ENCODE measurements around the gene PPM1J.
"Not testable (repeated sequence)": the region's sequence is repeated elsewhere in the genome, so short reads cannot be mapped to it uniquely, and the experiment has no call there.

The PPM1J gene, protein sequence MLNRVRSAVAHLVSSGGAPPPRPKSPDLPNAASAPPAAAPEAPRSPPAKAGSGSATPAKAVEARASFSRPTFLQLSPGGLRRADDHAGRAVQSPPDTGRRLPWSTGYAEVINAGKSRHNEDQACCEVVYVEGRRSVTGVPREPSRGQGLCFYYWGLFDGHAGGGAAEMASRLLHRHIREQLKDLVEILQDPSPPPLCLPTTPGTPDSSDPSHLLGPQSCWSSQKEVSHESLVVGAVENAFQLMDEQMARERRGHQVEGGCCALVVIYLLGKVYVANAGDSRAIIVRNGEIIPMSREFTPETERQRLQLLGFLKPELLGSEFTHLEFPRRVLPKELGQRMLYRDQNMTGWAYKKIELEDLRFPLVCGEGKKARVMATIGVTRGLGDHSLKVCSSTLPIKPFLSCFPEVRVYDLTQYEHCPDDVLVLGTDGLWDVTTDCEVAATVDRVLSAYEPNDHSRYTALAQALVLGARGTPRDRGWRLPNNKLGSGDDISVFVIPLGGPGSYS

DNA sequence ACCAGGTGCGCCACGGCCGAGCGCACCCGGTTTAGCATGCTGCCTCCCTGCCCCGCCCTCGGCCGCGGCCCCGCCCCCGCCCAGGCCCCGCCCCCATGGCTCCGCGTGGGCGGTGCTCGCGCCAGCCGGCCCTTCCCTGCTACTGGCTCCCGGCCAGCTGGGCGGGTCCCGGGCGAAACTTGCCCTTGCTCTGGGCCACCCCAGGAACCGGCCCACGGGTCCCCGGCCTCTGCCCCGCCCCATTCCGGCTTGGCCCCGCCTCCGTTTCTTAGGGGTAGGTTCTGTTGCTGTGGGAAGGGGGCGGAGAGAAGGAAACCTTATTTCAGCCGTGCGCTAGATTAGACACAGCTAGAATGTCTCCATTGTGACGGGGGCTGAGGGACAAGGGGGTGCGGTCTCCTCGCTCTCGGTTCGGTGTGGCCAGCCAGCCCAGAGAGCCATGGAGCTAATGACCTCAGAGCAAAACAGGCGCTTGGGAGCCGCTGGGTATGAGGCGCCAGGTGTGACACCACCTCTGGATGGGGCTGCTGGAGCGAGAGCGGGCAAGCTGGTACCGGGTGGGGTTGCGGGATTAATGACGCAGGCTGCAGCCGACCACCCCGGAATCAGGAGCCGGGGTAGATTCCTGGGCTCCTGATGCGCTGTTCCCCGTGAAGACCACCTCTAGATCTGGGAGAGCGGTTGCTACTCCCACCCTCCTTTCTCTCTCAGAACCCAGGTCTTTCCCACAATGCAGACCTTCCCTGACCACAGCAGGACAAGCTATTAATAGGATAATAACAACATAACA is at the start of gene PPM1J:
Gene PPM1J, minus strand, starts transcription at position 69 of the 790 bp plus-strand sequence. Its CDS starts 31 bp downstream, at position 38.
- DNase-seq (ENCODE audit: low spot score): peak; percentile 99

DNA sequence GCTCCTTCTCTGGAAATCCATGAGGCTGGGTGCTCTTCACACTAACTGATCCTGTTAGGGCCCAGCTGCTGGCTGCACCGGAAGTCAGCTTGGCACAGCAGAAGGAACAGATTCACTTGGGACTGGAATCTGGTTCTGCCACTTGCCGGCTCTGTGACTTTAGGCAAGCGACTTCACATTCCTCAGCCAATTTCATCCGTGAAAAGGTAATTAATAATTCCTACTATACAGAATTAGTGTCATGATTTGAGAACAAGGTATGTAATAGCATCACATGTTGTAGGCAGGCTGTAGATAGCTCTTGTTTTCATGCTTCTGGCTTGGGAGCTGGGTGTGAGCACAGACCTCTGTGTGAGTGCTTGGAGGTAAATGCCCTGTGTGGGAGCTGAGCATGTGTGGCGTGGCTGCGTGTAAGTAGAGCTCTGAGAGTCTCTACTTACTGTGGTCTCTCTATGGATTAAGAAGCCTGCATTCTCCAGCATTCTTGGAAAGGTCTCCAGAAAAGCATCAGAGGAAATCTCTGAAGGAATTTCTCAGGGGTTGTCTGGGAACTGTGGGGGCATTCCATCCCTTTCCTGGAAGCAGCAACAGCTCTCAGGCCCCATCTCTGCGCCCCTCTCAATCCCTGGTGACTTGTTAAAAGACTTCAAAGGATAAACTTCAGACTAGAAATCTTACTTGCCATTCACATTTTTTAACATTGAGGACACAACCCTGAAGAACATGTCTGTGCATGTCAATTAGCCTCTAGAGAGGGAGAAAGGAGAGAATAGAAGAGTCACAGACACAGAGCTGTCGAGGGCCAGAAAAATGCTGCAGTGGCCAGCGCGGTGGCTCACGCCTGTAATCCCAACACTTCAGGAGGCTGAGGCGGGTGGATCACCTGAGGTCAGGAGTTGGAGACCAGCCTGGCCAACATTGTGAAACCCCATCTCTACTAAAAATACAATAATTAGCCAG is 47.7 kb upstream of the PPM1J start:
- peak; percentile 40 for DNase-seq (ENCODE audit: low spot score)

DNA sequence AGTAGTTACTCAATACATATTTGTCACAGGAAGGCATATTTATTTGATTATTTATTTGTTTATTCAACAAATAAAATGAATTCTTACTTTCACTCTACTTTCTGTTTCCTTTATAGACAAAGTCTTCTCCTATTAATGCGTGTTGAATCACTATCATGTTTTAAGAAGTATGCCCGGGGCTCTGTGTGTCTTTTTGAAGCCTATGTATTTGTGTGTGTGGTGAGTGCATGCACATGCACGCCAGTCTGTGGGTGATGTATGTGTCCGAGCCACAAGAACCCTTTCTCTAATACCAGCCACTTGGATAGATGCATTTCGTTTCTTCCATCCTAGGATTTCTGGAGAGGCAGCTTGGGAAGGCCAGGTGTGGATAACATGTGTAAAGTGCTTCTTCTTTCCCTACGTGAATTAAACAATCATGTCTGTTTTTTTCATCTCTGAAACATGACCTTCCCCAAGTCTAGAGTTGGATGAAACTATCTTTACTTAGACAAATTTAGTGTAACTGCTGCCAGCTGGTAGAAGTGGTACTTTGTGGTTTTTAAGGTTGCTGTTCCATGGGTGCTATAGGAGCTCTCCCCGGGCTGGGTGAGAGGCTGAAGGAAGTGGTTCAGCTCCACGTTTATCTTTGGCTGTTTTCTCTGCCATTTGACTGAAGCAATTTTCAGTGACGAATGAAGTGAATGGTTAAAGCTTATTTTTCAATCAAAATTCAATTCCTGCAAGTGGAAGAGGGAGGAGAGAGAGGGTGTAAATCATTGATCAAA is 46.8 kb upstream of the PPM1J start:
- DNase-seq (ENCODE audit: low spot score): no peak

DNA sequence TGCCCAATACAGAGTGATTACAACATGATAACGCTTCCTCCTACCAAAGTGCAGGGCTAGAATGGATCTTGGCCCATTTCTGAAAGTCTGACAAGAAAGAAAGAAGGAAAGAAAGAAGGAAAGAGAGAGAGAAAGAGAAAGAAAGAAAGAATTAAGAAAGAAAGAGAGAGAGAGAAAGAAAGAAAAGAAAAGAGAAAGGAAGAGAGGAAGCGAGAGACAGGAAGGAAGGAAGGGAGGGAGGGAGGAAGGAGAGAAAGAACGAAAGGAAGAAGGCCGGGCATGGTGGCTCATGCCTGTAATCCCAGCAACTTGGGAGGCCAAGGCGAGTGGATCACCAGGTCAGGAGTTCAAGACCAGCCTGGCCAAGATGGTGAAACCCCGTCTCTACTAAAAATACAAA is 44.1 kb upstream of the PPM1J start:
- no peak for DNase-seq (ENCODE audit: low spot score)

DNA sequence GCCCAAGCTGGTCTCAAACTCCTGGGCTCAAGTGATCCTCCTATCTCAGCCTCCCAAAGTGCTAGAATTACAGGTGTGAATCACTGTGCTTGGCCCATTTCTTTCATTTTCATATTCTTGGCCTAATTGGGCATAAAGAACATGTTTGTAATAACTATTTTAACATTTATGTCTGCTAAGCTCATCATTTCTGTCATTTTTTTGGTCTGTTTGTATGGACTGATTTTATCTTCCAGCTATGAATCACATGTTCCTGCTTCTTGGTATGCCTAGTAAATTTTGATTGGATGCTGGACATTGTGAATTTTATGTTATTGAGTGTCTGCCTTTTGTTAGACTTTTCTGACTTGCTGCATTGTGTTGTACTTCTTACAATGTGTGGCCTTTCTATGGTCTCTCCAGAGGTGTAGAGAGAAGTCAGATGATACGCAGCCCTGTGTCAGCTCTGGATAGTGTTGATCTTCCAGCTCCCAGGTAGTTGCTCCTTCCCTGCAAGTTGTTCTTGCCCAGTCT is 39.0 kb upstream of the PPM1J start:
- no peak for DNase-seq (ENCODE audit: low spot score)

DNA sequence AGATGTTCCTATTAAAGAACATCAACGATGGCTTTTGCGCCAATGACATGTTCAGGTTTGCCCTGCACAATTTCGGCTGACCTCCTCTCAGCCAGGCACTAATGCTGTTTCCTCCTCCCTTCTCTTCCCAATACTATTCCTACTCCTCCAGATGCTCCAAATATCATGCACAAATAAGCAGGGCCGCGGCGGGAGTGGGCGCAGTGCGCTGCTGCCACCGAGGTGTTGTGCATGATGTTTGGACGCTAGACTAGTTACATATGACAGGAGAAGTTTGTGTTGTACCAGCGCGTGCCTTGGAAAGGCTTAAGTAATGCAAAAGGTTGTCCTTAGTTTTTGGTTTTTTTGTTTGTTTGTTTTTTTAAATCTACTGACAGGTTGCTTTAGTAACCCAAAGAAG is 33.3 kb upstream of the PPM1J start:
- no peak for DNase-seq (ENCODE audit: low spot score)

DNA sequence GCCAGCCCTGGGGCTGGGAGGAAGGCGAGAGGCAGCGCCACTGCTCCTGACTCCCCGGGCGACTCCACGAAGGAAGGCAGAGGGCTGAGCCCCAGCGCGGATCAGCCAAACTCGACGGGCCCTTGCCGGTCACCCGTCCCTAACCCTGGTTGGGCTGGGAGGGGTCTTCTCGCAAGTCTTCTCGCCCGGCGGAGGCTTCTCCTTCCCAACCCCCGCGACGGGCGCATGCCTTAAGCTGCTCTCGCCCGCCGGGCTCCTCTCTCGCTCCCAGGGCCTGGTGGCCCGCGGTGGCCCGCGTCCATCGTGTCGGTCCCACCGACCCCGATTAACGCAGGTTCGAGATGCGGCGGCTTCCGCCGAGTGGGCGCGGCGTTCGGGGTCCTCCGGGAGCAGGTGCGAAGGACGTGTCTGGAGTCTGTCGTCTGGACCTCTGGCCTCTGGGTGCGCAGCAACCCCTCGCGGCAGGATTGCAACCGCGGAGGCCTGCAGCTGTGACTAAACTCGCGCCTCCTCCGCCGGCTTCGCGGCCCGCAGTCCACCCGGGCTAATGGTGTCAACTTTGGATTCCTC is 29.0 kb upstream of the PPM1J start:
- peak; percentile 77 for DNase-seq (ENCODE audit: low spot score)

DNA sequence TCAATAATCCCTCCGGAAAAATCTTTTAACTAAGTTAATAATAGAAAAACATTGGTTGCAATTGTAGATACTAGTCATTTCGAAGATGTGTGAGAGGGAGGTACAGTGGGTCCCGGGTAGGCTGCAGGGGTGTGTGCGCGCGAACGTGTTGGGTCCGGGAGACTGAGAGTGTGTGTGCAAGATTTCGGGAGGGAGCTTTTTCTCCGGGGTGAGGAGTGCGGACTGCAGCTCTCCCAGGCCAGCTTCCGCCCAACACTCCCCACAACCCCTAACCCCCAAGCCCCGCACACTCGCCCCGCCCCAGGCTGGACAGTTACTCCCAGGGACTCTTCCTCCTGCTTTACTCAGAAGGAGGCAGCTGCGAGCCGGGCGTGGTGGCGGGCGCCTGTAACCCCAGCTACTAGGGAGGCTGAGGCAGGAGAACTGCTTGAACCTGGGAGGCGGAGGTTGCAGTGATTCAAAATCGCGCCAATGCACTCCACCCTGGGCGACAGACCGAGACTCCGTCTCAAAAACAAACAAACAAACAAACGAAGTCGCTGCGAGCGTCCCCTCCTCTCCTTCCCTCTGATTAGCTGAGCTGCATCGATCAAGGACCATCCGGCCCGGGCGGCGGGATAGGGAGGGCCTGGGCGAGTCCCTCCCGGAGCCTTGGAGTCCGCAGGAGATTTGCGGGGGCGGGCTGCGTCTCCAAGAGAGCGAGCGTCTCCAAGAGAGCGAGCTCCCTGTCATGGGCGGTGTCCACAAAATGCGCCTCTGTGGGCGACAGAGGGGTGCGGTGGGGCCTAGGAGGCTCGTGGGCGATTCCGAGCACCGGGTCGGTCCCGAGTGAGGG is 28.3 kb upstream of the PPM1J start:
- DNase-seq (ENCODE audit: low spot score): peak; percentile 32

DNA sequence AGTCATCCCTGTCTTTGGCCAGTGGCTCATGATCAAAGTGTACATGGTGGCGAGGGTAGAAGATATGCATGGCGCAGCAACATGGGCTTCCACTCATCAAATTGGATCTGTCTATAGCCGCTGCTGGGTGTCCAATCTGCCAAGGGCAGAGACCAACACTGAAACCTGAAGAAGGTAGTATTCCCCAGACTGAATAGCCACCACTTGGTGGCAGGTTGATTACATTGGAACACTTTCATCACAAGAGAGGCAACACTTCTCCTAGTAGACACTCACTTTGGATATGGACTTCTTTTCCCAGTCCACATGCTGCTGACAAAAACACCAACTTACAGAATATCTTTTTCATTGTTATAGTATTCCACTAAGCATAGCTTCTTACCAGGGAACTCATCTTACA is 22.4 kb upstream of the PPM1J start:
- no peak for DNase-seq (ENCODE audit: low spot score)

DNA sequence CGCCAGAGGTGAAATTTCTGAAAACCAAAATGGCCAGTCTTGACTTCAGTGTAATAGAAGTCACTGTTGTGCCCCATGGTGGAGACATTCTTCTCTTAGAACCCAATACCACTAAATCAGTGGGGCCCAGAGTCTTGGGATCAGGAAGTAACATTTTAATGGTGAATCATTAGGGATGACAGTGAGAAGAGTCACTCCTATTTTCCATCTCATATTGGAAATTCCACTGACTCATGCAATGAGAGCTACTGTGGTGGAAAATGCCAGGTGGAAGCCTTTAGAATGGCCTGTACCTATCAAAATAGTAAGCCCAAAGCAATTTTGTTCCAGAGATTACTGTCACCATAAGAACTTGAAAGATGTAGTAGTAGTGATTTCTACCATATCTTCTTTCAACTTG is 20.6 kb upstream of the PPM1J start:
- peak; percentile 77 for DNase-seq (ENCODE audit: low spot score)

DNA sequence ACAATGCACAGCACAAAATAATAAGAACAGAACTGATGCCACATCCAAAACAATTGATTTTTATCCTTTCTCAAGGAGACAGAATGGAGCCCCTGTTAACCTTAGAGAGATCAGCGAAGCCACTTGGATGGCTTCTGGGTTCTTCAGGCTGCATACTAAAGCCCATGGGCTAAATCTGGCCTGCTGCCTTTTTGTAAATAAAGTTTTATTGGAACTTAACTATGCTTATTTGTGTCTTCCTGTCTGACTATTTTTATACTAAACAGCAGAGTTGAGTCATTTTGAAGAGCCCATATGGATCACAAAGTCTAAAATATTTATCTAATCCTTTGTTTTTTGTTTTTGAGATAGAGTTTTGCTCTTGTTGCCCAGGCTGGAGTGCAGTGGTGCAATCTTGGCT is 16.3 kb upstream of the PPM1J start:
- DNase-seq (ENCODE audit: low spot score): no peak

DNA sequence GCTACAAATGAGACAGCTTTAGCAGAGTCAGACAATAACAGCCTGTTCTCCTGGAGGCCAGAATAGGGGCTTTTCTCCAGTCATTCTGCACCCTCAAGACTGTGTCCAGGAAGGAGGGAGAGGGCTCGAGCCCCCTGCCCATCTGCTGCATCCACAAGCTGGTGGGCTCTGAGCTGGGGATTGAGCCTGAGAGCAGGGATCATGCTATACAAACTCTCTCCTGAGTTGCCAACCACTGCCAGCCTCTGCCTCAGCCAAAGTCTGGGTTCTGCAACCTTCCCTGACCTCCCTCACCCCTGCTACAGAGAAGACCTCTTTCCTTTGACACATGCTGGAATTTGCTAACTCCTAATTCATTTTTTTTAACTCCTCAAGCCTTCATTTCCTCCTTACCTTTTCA is 14.8 kb upstream of the PPM1J start:
- DNase-seq (ENCODE audit: low spot score): no peak

DNA sequence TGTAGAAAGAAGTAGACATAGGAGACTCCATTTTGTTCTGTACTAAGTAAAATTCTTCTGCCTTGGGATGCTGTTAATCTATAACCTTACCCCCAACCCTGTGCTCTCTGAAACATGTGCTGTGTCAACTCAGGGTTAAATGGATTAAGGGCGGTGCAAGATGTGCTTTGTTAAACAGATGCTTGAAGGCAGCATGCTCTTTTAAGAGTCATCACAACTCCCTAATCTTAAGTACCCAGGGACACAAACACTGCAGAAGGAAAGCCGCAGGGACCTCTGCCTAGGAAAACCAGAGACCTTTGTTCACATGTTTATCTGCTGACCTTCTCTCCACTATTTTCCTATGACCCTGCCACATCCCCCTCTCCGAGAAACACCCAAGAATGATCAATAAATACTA is 13.9 kb upstream of the PPM1J start:
- DNase-seq (ENCODE audit: low spot score): not testable (repeated sequence)

DNA sequence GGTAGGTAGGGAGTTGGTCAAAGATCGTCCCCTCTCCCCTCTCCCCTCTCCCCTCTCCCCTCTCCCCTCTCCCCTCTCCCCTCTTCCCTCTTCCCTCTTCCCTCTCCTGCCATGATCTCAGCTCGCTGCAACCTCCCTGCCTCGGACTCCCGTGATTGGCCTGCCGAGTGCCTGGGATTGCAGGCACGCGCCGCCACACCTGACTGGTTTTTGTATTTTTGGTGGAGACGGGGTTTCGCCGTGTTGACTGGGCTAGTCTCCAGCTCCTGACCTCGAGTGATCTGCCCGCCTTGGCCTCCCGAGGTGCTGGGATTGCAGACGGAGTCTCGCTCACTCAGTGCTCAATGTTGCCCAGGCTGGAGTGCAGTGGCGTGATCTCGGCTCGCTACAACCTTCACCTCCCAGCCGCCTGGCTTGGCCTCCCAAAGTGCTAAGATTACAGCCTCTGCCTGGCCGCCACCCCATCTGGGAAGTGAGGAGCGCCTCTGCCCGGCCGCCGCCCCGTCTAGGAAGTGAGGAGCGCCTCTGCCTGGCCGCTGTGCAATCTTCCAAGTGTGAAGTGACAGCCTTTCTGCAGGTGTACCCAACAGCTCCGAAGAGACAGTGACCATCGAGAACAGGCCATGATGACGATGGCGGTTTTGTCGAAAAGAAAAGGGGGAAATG is 13.3 kb upstream of the PPM1J start:
- DNase-seq (ENCODE audit: low spot score): not testable (repeated sequence)

DNA sequence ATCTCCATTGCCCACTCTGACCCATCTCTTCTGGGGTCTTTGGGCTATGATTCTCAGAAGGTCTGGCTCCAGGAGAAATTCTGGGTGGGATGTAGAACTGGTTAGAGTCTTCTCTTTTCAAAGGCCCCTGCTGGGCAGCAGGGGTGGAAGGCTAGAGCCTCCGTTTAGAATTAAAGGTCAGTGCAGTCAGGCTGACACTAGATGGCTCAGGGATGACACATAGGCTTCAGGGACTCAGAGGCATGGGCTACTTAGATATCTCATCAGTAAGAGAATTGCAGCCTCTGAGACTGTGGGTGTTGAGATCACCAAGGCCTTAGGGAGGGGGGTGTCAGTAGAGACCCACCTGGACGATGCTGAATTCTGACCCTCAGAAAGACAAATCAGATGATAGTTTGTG is 12.6 kb upstream of the PPM1J start:
- peak; percentile 68 for DNase-seq (ENCODE audit: low spot score)

DNA sequence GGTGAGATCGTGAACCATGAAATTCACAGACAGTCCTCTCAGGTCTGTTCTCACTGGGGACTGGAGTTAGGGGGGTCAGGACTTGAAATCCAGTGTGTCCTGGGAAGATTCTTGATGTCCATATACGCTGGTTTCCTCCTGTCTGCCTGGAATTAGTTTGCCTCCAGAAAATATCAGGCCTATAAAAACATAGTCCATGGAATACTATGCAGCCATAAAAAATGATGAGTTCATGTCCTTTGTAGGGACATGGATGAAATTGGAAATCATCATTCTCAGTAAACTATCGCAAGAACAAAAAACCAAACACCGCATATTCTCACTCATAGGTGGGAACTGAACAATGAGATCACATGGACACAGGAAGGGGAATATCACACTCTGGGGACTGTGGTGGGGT is 9.1 kb upstream of the PPM1J start:
- DNase-seq (ENCODE audit: low spot score): not testable (repeated sequence)

DNA sequence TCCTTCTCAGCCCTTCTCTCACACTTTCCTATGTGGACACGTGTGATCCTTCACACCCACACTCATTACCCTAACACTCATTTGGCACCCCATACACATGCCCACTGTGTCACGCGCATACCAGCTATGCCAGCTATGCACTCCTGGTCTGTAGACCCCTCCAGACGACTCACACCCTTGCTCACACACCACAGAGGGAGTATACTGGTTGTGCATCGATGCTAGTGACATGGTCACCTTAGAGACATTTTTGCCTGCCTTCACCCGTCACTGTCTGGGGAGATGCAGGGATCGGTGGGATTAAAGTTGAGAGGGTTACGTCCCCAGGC is 8.3 kb upstream of the PPM1J start:
- no peak for DNase-seq (ENCODE audit: low spot score)

DNA sequence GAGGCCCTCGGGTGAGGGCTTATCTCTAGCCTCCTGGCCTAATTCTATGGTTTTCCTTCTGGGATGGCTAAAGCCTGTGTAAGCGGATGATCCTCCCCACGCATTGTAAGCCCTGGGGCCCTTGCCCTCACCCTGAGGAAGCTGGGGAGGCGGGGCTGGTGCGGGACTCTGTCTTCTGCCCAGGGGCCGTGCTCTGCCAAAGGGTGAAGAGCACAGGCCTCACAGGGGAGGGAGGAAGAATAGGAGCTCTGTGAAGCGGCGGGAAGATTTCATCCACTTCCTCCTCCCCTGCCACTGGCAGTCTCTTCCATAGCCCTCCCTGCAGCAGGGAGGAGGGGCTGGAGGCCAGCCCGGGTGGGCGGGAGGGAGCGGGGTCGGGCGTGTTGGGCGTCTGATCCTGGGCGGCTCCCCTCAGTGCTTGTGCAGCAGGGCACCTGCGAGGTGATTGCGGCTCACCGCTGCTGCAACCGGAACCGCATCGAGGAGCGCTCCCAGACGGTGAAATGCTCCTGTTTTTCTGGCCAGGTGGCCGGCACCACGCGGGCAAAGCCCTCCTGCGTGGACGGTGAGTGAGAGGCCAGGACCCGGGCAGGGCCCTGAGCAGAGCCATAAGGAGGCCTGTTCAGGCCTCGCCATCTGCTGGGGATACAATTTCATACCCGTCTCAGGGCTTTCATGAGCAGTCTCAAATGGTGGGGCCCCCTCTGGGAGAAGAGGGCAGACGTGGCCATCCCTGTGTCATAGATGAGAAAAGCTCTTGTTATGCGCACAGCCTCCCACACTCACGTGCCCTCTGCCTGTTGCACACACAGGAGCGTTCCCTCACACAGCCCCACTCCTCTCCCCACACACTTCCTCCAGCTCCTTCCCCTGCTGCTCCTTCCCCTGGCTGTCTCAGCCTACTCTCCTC is 7.7 kb upstream of the PPM1J start:
- DNase-seq (ENCODE audit: low spot score): peak; percentile 28

Measured in AG08396 (cell line).